WTC11 (cell line): ENCODE data around the gene ZDHHC11. TPM values are rescaled to one million over a fixed set of nuclear protein-coding genes. Genes with fewer than 3 reads are reported as not detected.

Source experiments
- ATAC-seq: fragments of 200-7000 bp; cut with Tn5 transposase; 2 replicates; pipeline ENCODE4 v1.10.0; 2021; ENCODE audit warnings: mild to moderate bottlenecking, moderate library complexity
- CTCF ChIA-PET: fragments of 300-600 bp; sonication (Branson Sonifier 250); formaldehyde crosslinking; loops from one replicate; lab custom pipeline; 2021; ENCODE audit warnings: antibody characterized with exemption; lab: Charles Lee
- POLR2A ChIA-PET: fragments of 350-600 bp; sonication (Branson Sonifier 250); formaldehyde crosslinking; loops from one replicate; lab custom pipeline; 2021; ENCODE audit warnings: antibody characterized with exemption; lab: Charles Lee
- DNase-seq: peaks from one replicate; pipeline ENCODE4 v3.0.0; 2021; ENCODE audit warnings: low spot score
- H3K27ac Mint-ChIP-seq: 2 replicates; pipeline ENCODE4 v1.8.0; 2021; ENCODE audit warnings: mixed read lengths
- H3K27me3 Mint-ChIP-seq: 2 replicates; pipeline ENCODE4 v1.8.0; 2021; ENCODE audit warnings: low read depth, mild to moderate bottlenecking, moderate library complexity, mixed read lengths
- H3K36me3 Mint-ChIP-seq: 2 replicates; pipeline ENCODE4 v1.8.0; 2021; ENCODE audit warnings: mixed read lengths
- H3K4me1 Mint-ChIP-seq: 2 replicates; pipeline ENCODE4 v1.8.0; 2022; ENCODE audit warnings: mixed read lengths
- H3K4me3 Mint-ChIP-seq: 2 replicates; pipeline ENCODE4 v1.8.0; 2021; ENCODE audit warnings: mild to moderate bottlenecking, moderate library complexity, mixed read lengths
- H3K9me3 Mint-ChIP-seq: 2 replicates; pipeline ENCODE4 v1.8.0; 2021; ENCODE audit warnings: mixed read lengths
- CREM ChIP-seq: sonication (generic); formaldehyde crosslinking; IDR thresholded peaks from 2 replicates; pipeline ENCODE4 v1.8.1; 2022; ENCODE audit warnings: mild to moderate bottlenecking, missing genetic modification reagents, moderate library complexity
- ESRRA ChIP-seq: sonication (generic); formaldehyde crosslinking; IDR thresholded peaks from 2 replicates; pipeline ENCODE4 v1.8.1; 2022; ENCODE audit warnings: mild to moderate bottlenecking, missing genetic modification reagents, borderline replicate concordance
- FOXK1 ChIP-seq: sonication (generic); formaldehyde crosslinking; IDR thresholded peaks from 2 replicates; pipeline ENCODE4 v1.8.0; 2022; ENCODE audit warnings: mild to moderate bottlenecking, moderate library complexity, missing genetic modification reagents
- GABPB1 ChIP-seq: sonication (generic); formaldehyde crosslinking; IDR thresholded peaks from 2 replicates; pipeline ENCODE4 v1.8.1; 2023; ENCODE audit warnings: mild to moderate bottlenecking, missing genetic modification reagents
- GRHL2 ChIP-seq: fragments of 250-450 bp; sonication (Bioruptor Pico); IDR thresholded peaks from 2 replicates; pipeline ENCODE4 v1.8.0; 2022; ENCODE audit warnings: mild to moderate bottlenecking, moderate library complexity; ENCODE audit not compliant: insufficient replicate concordance, severe bottlenecking
- HMGA2 ChIP-seq: fragments of 250-450 bp; sonication (Bioruptor Pico); IDR thresholded peaks from 2 replicates; pipeline ENCODE4 v1.4.0; 2021; ENCODE audit warnings: mild to moderate bottlenecking, moderate library complexity
- JUN ChIP-seq: sonication (generic); formaldehyde crosslinking; IDR thresholded peaks from 2 replicates; pipeline ENCODE4 v1.8.0; 2023; ENCODE audit warnings: mild to moderate bottlenecking, missing genetic modification reagents
- MYBL2 ChIP-seq: sonication (generic); formaldehyde crosslinking; IDR thresholded peaks from 2 replicates; pipeline ENCODE4 v1.8.1; 2023; ENCODE audit warnings: mild to moderate bottlenecking, moderate library complexity, missing genetic modification reagents
- OVOL2 ChIP-seq: fragments of 250-450 bp; sonication (Bioruptor Pico); IDR thresholded peaks from 2 replicates; pipeline ENCODE4 v1.9.0; 2021; ENCODE audit warnings: mild to moderate bottlenecking, borderline replicate concordance
- PRRX2 ChIP-seq: fragments of 250-450 bp; sonication (Bioruptor Pico); IDR thresholded peaks from 2 replicates; pipeline ENCODE4 v1.8.0; 2021; ENCODE audit warnings: mild to moderate bottlenecking
- RELA ChIP-seq: sonication (generic); formaldehyde crosslinking; IDR thresholded peaks from 2 replicates; pipeline ENCODE4 v1.8.1; 2022; ENCODE audit warnings: missing genetic modification reagents, mild to moderate bottlenecking, borderline replicate concordance
- SOX15 ChIP-seq: fragments of 250-450 bp; sonication (Bioruptor Pico); IDR thresholded peaks from 2 replicates; pipeline ENCODE4 v1.9.0; 2021; ENCODE audit warnings: mild to moderate bottlenecking
- TEAD1 ChIP-seq: sonication (generic); formaldehyde crosslinking; IDR thresholded peaks from 2 replicates; pipeline ENCODE4 v1.8.0; 2022; ENCODE audit warnings: mild to moderate bottlenecking, missing genetic modification reagents
- ZNF219 ChIP-seq: sonication (generic); formaldehyde crosslinking; IDR thresholded peaks from 2 replicates; pipeline ENCODE4 v1.8.0; 2023; ENCODE audit warnings: missing genetic modification reagents, mild to moderate bottlenecking, borderline replicate concordance
- ZNF396 ChIP-seq: fragments of 250-450 bp; sonication (Bioruptor Pico); IDR thresholded peaks from 2 replicates; pipeline ENCODE4 v1.8.0; 2021; ENCODE audit warnings: mild to moderate bottlenecking, moderate library complexity, borderline replicate concordance
- ZNF671 ChIP-seq: fragments of 250-450 bp; sonication (Bioruptor Pico); IDR thresholded peaks from 2 replicates; pipeline ENCODE4 v1.8.0; 2021; ENCODE audit warnings: mild to moderate bottlenecking
- total RNA-seq: library from RNA; stranded (reverse); gene quantifications from 3 replicates; pipeline ENCODE4 v1.2.3, GENCODE V29; 2021
- TF ChIP-seq, protein P1 (sequence below): sonication (generic); formaldehyde crosslinking; IDR thresholded peaks from 2 replicates; pipeline ENCODE4 v1.8.0; 2023; ENCODE audit warnings: missing genetic modification reagents
- TF ChIP-seq, protein P2 (sequence below): sonication (generic); formaldehyde crosslinking; IDR thresholded peaks from 2 replicates; pipeline ENCODE4 v1.8.0; 2022; ENCODE audit warnings: missing genetic modification reagents
- TF ChIP-seq, protein P3 (sequence below): fragments of 250-450 bp; sonication (Bioruptor Pico); IDR thresholded peaks from 2 replicates; pipeline ENCODE4 v1.9.0; 2021; ENCODE audit warnings: mild to moderate bottlenecking
- TF ChIP-seq, protein P4 (sequence below): sonication (generic); formaldehyde crosslinking; IDR thresholded peaks from 2 replicates; pipeline ENCODE4 v1.8.1; 2022; ENCODE audit warnings: missing genetic modification reagents, borderline replicate concordance
- TF ChIP-seq, protein P5 (sequence below): fragments of 250-450 bp; sonication (Bioruptor Pico); conservative IDR thresholded peaks from 2 replicates; pipeline ENCODE4 v1.9.0; 2021; ENCODE audit warnings: mild to moderate bottlenecking
- TF ChIP-seq, protein P6 (sequence below): fragments of 250-450 bp; sonication (Bioruptor Pico); IDR thresholded peaks from 2 replicates; pipeline ENCODE4 v1.9.0; 2021; ENCODE audit warnings: mild to moderate bottlenecking

Gene ZDHHC11
- total RNA-seq, 1 experiment from 2014 or later: 21.4 TPM

DNA sequence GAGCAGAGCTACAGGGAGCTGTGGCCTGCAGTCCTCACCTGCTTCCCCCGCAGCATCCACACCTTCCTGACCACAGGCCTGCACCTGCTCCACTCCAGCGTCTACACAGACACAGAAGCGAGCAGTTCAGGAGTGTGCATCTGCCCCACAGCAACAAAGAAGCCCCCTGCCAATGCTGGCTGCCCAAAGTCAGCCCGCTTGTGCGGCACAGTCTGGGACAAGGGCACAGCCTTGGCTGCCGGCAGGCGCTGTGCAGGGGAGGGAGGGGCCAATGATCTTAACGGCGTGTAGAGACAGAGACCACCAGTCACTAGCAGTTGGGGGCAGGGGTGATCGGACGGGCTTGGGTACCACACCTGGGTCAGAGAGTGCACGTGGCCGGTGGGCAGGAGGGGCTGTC is 35.2 kb upstream of the ZDHHC11 start:
- ChIA-PET POLR2A (no interaction called here), CTCF (no interaction called here)
- Mint-ChIP-seq H3K27ac (no peak overlapping the region), H3K9me3 (peaks cover 5% of the 10 kb centered on the region), H3K4me3 (no peak overlapping the region), H3K27me3 (no peaks in the 10 kb centered on the region), H3K4me1 (peaks cover 2% of the 10 kb centered on the region; the same call in 1 of the 2 replicates), H3K36me3 (peaks cover 97% of the 10 kb centered on the region)
- ATAC-seq (no peak), DNase-seq (no peak)
- TF ChIP-seq JUN (CRISPR knock-in tag): no peak
- TF ChIP-seq GRHL2: no peak
- TF ChIP-seq, protein P1, sequence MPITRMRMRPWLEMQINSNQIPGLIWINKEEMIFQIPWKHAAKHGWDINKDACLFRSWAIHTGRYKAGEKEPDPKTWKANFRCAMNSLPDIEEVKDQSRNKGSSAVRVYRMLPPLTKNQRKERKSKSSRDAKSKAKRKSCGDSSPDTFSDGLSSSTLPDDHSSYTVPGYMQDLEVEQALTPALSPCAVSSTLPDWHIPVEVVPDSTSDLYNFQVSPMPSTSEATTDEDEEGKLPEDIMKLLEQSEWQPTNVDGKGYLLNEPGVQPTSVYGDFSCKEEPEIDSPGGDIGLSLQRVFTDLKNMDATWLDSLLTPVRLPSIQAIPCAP: no peak
- no peak for TF ChIP-seq FOXK1 (CRISPR knock-in tag)
- no peak for TF ChIP-seq TEAD1 (CRISPR knock-in tag)
- TF ChIP-seq PRRX2: no peak
- TF ChIP-seq HMGA2 (CRISPR knock-in tag): no peak
- TF ChIP-seq, protein P2, sequence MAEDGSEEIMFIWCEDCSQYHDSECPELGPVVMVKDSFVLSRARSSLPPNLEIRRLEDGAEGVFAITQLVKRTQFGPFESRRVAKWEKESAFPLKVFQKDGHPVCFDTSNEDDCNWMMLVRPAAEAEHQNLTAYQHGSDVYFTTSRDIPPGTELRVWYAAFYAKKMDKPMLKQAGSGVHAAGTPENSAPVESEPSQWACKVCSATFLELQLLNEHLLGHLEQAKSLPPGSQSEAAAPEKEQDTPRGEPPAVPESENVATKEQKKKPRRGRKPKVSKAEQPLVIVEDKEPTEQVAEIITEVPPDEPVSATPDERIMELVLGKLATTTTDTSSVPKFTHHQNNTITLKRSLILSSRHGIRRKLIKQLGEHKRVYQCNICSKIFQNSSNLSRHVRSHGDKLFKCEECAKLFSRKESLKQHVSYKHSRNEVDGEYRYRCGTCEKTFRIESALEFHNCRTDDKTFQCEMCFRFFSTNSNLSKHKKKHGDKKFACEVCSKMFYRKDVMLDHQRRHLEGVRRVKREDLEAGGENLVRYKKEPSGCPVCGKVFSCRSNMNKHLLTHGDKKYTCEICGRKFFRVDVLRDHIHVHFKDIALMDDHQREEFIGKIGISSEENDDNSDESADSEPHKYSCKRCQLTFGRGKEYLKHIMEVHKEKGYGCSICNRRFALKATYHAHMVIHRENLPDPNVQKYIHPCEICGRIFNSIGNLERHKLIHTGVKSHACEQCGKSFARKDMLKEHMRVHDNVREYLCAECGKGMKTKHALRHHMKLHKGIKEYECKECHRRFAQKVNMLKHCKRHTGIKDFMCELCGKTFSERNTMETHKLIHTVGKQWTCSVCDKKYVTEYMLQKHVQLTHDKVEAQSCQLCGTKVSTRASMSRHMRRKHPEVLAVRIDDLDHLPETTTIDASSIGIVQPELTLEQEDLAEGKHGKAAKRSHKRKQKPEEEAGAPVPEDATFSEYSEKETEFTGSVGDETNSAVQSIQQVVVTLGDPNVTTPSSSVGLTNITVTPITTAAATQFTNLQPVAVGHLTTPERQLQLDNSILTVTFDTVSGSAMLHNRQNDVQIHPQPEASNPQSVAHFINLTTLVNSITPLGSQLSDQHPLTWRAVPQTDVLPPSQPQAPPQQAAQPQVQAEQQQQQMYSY (CRISPR knock-in tag): no peak
- no peak for TF ChIP-seq OVOL2 (CRISPR knock-in tag)
- TF ChIP-seq CREM (CRISPR knock-in tag): no peak
- TF ChIP-seq MYBL2 (CRISPR knock-in tag): no peak
- TF ChIP-seq ZNF671 (CRISPR knock-in tag): no peak
- TF ChIP-seq GABPB1 (CRISPR knock-in tag): no peak
- TF ChIP-seq, protein P3, sequence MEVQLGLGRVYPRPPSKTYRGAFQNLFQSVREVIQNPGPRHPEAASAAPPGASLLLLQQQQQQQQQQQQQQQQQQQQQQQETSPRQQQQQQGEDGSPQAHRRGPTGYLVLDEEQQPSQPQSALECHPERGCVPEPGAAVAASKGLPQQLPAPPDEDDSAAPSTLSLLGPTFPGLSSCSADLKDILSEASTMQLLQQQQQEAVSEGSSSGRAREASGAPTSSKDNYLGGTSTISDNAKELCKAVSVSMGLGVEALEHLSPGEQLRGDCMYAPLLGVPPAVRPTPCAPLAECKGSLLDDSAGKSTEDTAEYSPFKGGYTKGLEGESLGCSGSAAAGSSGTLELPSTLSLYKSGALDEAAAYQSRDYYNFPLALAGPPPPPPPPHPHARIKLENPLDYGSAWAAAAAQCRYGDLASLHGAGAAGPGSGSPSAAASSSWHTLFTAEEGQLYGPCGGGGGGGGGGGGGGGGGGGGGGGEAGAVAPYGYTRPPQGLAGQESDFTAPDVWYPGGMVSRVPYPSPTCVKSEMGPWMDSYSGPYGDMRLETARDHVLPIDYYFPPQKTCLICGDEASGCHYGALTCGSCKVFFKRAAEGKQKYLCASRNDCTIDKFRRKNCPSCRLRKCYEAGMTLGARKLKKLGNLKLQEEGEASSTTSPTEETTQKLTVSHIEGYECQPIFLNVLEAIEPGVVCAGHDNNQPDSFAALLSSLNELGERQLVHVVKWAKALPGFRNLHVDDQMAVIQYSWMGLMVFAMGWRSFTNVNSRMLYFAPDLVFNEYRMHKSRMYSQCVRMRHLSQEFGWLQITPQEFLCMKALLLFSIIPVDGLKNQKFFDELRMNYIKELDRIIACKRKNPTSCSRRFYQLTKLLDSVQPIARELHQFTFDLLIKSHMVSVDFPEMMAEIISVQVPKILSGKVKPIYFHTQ: no peak
- TF ChIP-seq ESRRA (CRISPR knock-in tag): no peak
- TF ChIP-seq, protein P4, sequence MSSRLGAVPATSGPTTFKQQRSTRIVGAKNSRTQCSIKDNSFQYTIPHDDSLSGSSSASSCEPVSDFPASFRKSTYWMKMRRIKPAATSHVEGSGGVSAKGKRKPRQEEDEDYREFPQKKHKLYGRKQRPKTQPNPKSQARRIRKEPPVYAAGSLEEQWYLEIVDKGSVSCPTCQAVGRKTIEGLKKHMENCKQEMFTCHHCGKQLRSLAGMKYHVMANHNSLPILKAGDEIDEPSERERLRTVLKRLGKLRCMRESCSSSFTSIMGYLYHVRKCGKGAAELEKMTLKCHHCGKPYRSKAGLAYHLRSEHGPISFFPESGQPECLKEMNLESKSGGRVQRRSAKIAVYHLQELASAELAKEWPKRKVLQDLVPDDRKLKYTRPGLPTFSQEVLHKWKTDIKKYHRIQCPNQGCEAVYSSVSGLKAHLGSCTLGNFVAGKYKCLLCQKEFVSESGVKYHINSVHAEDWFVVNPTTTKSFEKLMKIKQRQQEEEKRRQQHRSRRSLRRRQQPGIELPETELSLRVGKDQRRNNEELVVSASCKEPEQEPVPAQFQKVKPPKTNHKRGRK (CRISPR knock-in tag): no peak
- no peak for TF ChIP-seq SOX15 (CRISPR knock-in tag)
- TF ChIP-seq ZNF219 (CRISPR knock-in tag): no peak

DNA sequence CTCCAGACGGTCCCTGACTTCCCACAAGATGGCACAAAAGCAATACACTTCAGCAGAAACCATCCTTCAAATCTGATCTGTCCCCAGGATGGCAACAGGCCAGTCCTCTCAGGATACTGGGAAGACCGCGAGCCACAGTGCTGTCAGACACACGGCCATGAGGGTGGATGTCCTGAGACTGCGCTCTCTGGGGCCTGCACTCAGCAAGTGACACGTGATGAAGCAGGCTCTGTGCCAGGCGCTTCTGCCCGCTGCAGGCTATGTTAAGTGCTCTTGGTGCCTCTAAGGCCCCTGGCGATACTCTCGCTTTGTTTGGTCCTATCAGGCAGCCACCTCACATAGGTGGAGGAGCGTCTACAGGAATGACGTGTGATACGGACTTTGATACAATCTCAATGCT is 34.7 kb upstream of the ZDHHC11 start:
- Mint-ChIP-seq H3K36me3 (peaks cover 97% of the 10 kb centered on the region), H3K9me3 (peaks cover 5% of the 10 kb centered on the region), H3K4me3 (no peak overlapping the region), H3K4me1 (no peaks in the 10 kb centered on the region), H3K27ac (no peak overlapping the region), H3K27me3 (no peaks in the 10 kb centered on the region)
- ChIA-PET POLR2A (no interaction called here), CTCF (no interaction called here)
- DNase-seq (no peak), ATAC-seq (no peak)
- TF ChIP-seq, protein P5, sequence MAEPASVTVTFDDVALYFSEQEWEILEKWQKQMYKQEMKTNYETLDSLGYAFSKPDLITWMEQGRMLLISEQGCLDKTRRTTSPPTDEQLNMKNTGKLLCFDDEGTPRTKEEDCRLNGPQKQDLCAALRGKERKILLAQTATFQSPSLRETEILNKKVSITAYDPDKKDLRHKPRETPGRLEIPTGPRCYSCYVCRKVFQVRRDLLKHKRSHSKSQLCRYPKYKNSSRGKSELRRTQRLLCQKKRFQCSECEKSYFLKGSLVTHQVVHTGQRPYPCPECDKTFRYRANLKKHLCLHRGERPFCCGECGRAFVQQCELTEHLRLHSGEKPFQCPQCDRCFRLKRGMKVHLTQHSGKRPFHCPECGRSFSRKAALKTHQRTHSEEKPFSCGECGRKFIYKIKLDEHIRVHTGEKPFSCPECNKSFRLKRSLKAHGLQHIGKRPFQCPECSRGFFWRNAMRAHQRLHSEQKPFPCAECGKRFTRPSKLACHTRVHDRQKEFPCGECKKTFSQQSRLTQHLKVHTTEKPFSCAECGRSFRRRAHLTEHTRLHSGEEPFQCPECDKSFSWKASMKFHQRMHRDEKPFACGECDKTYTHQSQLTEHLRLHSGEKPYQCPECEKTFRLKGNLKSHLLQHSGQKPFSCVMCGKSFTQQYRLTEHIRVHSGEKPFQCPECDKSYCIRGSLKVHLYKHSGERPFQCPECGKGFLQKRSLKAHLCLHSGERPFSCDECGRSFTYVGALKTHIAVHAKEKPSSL: no peak
- no peak for TF ChIP-seq RELA (CRISPR knock-in tag)
- TF ChIP-seq, protein P6, sequence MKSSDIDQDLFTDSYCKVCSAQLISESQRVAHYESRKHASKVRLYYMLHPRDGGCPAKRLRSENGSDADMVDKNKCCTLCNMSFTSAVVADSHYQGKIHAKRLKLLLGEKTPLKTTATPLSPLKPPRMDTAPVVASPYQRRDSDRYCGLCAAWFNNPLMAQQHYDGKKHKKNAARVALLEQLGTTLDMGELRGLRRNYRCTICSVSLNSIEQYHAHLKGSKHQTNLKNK (CRISPR knock-in tag): no peak
- TF ChIP-seq ZNF396 (CRISPR knock-in tag): no peak
